T-helper 22 cell (primary cell): ENCODE data around the gene MIGA1.

ENCODE experiments used
- DNase-seq: peaks from one replicate; pipeline ENCODE4 v3.0.0-alpha.2; 2020; ENCODE audit warnings: low read depth

The MIGA1 gene

GRCh38 chr1:77925518-77925917 lies 146.1 kb downstream of the MIGA1 start:
- no peak for DNase-seq

DNA sequence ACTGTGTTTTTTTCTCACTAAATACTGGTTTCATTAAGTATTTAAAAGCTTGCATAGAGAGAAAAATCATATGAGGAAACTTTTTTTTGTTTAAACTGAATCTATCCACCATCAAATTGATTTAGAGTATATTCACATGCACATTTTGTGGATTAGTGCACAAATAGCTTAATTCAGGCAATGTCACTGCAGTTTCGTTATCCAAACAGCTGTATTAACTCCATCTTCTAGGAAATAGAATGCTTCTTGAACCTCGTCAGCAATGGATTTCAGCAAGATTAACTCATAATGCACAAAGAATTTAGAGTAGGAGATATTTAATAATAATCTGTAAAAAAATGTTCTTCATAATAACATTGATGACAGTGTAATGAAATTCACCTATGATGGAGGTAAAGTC lies 146.5 kb downstream of the MIGA1 start:
- no peak for DNase-seq

GRCh38 chr1:77926561-77927357 lies 147.3 kb downstream of the MIGA1 start:
- DNase-seq, result no peak

- no peak for DNase-seq
These were observed 148.0 kb downstream of the MIGA1 start for GRCh38 chr1:77927414-77927813.
